Germinal center (tissue), 1 donor: ENCODE measurements around the gene GIPC1.
A peak's percentile ranks its signal among the peaks of the same experiment; 100 is the strongest.

Source experiments
- DNase-seq: peaks from one replicate; pipeline ENCODE4 v3.0.0; 2012; ENCODE audit warnings: mixed read lengths, low spot score

The GIPC1 gene

DNA sequence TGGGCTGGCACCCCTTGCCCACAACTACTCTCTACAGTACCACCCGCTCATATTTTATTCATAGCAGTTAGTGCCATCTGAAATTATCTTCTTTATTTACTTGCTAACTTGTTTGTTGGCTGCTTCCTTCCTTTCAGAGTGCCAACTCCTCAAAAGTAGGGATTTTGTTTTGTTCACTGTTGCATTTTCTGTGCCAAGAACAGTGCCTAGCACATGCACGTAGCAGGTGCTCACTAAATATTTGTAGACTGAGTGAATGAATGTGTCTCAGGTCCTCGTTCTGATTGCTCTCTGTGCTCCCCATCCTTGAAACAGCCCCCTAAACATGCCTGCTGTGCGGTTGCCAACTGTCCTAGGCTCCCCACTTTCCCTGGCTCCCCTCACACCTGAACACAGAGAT lies 1.5 kb downstream of the GIPC1 start:
- DNase-seq: no peak

DNA sequence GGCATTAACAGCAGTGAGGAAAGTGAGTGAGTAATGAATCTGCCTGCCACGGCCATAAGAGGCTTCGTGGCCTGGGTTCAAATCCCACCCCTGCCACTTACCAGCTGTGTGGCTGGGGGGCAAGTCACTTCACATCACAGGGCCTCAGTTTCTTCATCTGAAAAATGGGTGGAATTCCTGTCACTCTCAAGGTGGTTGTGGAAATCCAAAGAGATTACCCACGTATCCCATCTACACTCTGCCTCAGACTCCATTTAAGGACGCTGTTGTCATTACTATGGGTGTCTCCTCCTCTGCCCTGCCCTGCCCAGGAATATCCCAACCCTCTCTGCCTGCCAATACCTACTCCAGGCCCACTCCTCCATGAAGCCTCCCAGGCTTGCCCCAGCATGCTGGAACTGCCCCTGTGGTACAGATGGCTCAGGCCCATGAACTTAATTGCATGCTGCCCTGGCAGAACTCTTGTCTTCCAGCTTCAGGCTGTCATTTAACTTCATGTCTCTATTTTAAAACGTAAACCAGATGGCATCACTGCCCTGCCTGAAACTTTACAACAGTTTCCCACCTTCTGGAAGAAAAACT lies 3.1 kb downstream of the GIPC1 start:
- no peak for DNase-seq

DNA sequence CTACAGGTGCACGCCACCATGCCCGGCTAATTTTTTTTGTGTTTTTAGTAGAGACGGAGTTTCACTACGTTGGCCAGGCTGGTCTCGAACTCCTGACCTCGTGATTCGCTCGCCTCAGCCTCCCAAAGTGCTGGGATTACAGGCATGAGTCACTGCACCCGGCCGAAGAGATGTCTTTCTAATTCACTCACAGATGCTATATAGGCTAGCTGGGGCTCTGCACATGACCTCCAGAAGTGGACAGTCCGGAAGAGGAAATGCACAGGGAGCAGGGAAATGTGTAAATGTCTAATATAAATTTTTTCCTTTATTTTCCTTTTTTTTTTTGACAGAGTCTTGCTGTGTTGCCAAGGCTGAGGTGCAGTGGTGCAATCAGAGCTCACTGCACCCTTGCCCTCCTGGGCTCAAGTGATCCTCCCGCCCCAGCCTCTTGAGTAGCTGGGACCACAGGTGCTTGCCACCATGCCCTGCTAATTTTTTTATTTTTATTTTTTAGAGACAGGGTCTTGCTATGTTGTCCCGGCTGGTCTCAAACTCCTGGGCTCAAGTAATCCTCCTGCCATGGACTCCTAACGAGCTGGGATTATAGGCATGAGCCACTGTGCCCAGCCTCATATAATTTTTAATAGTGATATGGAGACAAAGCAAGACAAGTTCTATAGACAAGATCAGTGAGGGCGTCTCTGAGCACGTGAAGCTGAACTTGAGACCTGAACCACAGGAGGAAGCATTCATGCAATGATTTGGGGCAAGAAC lies 8.4 kb downstream of the GIPC1 start:
- DNase-seq: no peak

DNA sequence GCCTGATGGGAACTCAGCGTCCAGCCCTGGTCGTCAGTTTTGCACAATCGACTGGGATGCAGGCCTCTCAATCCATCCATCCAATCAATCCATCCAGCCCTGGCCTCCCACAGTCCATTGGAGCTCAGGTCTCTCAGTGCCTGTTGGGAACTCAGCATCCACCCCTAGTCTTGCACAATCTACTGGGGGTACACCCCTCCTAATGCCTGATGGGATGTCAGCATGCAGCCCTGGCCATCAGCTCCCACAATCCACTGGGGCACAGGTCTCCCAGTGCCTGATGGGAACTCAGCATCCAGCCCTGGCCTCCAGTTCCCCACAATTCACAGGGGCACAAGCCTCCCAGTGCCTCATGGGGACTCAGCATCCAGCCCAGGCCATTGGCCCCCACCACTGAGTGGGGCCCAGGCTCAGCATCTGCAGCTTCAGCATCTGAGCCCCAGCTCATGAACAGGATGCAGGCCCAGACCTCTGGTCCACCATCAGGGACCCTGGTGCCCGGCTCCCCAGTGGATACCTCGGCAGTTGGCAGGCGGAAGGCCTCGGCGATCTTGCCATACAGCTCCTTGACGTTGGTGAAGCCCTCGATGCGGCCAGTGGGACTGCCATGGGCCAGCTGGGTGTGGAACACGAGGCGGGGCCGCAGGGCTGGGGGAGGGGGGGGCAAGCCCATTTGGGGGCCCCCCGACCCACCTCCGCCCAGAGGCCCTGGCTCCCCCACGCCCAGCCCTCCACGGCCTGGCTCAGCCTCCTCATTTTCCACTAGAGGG lies 13.6 kb downstream of the GIPC1 start:
- no peak for DNase-seq

DNA sequence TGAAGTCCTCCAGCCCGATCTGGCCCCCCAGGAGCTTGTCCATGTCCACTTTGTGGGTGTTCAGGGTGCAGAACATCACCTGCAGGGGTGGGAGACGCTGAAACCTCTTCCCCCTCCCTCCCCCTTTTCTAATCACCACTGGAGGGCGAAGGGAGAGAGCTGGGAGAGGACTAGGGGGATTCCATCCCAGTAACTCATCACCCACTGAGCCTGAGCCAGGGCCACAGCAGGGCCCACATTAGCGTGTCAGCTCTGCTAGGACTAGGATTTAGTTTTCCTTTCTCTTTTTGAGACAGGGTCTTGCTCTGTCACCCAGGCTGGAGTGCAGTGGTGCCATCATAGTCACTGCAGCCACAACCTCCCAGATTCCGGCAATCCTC lies 15.2 kb downstream of the GIPC1 start:
- DNase-seq: no peak

DNA sequence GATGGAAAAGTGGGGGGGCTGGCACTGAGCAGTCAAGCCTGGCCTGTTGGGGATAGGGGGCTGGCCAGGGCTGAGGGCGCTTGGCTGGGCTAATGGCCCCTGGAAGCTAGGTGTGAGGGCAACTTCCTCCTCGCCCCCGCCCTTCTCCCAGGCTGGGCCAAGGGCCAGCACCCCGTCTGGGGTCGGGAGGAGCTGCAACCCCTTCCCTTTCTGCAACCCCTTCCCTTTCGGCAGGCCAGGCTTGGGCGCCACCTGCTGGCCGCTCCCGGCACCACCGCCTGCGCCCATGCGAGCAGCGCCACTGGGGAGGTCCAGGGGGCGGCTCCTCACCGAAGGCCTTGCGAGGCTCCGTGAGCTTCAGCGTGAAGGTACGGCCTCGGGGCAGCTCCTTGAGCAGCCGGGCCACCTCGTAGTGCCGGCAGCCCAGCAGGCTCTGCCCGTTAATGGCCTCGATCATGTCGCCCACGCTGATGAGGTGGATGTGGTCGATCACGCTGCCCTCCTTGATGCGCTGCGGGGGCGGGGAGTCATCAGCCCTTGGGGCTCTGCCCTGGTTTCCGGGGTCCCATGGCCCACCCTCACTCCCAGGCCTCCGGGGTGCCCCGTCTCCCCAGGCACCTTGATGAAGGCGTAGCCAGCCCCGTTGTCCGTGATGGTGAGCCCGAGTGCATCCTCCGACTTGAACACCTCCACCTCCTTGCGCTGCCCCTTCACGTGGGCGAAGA lies 15.8 kb downstream of the GIPC1 start:
- peak; percentile 82 for DNase-seq

DNA sequence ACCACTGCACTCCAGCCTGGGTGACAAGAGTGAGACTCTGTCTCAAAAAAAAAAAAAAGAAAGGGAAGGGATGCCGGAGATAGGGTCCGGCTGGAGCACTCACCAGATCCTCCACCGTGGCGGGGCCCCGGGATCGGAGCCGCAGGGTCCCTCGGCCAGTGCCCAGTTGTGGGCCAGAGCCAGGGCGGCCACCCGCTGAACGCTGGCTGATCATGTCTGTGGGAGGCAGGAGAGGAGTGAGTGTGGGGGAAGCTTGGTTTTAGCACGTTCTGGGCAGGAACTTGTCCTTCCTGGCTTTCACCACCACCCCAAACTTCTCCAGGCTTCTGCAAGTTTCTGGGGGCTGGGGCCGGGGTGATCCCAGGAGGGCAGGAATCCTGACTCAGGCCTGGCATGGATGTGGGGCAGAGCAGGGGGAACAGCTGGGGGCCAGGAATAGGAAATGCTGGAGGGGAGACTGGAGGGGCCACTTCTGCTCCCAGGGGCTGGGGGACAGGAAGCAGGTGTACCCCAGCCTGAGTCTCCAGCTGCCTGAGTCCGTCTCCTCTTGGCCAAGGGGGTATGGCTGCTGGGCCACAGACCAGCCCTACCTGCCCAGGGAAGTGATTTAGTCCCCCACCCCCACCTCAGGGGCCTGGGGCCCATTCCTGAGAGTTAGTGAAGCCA lies 16.5 kb downstream of the GIPC1 start:
- no peak for DNase-seq

DNA sequence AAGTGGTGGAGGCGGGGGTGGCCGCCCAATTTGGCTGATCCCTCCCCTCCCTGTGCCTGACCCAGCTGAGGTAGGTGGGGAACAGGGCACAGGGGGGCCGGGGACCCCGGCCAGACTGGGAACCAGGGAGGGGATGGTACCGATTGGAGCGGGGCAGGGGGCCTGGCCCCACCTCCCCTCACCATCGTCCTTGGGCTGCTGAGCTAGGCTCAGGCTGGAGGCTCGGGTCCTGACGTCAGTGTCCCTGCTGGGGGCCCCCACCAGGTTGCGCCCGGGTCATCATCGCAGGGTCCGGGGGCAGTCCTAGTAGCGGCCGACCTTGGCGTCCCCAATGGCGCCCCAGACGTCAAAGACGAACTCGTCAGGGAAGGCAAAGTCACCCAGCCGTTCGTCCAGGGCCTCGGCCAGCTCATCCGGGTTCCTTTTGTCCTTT lies 17.8 kb downstream of the GIPC1 start:
- no peak for DNase-seq

DNA sequence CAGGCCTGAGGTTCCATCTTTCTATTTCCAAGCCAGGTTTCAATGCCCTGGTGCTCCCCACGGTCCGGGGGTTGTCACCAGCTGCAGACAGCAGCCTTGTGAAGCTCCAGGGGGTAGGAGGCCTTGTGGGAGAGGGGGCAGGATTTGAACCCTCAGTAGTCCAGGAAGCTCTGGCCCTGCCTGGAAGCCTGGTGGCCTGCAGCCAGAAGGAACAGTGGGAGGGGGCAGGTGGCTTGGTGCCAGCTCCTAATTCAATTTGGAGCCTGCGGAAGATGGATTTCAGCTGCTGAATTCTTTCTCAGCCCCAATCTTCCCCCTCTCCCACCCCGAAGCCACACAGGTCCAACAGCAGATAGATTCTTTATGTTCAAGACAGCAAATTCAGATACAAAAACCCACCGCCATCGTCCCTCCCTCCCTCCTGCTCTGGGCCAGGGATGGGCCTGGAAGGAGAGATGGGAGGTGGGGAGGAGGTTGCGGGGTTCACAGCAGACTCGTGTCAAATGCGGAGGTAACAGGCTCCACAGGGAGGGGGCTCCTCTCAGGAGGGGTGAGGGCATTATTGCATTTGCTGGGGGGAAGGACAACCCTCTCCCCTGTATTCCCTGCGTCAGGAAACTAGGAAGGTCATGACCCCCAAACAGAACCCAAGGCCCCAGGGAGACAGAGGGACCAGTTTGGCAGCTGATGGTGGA lies 18.4 kb downstream of the GIPC1 start:
- no peak for DNase-seq

DNA sequence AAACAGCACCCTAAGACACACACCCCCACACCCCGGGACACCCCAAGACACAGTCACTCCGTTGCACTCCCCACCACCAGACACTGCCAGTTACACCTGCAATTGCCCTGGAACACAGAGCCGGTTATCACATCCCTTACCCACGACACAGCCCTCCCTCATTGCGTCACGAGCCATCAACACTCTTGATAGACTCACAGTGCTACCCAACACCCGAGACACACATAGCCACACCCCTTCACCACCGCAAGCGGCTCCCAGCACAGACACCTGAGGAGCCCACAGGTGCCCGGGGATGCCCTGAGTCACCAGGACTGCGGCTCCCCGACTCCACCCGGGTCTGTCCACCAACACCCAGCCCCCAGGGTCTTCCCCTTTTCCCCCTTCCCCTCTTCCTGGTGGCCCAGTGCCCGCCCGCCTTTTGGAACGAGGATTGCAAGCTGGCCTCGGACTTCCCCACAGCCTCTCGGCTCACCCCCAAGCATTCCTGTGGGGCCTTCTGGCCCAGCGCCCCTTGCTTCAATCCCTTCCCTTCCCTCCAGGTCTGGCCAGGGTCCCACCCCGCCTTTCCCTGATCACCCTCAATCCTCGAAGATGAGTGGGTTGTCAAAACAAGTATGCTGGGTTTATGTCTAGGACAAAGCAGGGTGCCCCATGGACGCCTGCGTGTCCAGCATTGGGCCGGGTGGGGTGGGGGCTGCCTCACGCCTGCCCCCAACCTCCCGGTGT lies 19.1 kb downstream of the GIPC1 start:
- DNase-seq: no peak

DNA sequence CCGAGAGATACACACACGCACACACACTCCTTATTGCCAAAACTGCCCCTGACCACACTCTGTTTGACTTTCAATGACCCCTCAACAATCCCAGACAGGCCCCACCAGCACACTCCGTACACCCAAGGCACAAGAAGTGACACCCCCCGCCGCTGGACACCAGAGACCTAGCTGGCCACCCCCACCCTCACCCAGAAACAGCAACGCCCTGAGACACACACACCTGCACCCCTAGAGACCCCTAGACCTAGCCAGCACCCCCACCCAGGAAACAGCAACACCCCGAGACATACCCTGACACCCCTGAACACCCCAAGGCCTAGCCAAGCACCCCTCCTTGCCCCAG lies 19.6 kb downstream of the GIPC1 start:
- no peak for DNase-seq

DNA sequence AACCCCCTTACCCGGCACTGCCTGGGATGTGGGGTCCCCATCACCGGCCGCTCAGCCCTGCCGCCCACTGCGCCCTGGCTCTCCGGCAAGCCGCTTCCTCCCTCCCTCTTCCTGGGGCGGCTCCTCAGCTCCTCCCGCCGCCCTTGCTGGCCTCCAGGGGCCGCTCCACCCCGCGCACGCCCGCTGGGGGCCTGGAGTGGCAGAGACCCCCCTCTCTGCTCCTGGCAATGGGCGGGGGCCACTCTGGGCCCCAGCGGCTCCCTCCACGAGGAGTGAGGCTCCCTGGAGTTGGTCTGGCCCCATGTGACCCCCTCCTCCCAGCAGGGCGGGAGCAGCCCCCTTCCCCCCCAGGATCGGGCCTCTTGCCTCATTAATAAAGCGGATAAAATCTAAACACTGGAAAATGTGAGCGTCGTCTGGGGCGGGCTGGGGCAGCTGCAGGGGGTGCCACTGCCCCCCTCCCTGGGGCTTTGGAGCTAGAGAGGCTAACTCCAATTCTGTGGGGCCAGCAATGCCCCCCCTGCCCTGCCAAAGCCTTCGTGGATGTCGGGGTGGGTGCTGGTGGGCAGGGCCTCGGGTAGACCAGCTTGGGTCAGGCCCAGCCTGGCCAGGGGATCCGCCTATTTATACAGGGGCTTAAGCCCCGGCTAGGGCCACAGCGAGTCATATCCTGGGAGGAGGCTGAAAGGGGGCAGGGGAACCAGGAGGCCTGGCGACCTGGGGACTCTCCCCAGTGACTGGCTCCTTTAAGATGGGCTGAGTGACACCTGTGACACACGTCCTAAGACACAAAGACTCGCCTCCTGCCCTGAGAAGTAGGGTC lies 20.5 kb downstream of the GIPC1 start, which contains the start of gene PTGER1:
TSS of gene PTGER1 (minus strand) at position 104 of the 823 bp plus-strand sequence. CDS start 1,034 bp downstream, outside the sequence.
- no peak for DNase-seq

DNA sequence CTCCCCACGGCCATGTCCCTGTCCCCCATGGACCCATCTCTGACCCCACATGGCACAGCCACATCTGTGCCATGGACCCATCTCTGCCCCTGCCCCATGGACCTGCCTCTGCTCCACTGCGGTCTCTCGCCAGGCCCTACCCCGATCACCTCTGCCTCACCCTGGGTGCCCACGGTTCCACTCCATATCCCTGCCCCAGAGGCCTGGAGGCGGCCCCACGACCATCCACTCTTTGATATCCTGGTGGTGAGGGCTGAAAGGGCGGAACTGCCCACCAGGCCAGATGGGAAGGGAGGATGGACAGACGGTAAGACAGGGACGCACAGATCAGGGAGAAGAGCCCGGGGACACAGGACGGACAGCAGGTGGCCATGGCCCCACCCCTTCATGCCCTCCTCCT lies 21.1 kb downstream of the GIPC1 start:
- DNase-seq: no peak

DNA sequence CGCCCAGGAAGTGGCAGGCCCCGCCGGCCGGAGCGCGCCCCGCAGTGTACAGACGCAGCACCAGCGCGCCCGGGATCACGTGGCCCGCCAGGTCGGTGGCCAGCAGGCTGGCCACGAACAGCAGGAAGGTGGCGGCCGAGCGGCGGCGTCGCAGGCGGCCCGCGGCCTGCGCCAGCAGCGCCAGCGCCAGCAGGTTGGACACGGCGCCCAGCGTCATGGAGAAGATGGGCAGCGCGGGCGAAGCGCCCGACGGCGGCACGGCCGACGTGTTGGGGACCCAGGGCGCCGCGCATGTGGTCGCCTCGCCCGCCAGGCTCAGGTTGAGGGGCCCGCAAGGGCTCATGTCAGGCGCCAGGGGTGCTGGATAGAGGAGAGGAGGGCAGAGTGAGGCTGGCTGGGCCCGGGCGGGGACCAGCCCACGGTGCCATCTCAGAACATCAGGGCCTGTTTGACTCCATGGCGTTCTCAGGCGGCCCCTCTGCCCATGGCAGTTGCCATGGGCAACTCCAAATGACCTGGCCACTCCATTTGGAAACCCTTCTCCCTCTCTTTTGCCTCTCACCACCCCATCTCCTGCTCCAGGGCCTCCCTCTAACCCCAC lies 21.8 kb downstream of the GIPC1 start:
- DNase-seq: no peak

DNA sequence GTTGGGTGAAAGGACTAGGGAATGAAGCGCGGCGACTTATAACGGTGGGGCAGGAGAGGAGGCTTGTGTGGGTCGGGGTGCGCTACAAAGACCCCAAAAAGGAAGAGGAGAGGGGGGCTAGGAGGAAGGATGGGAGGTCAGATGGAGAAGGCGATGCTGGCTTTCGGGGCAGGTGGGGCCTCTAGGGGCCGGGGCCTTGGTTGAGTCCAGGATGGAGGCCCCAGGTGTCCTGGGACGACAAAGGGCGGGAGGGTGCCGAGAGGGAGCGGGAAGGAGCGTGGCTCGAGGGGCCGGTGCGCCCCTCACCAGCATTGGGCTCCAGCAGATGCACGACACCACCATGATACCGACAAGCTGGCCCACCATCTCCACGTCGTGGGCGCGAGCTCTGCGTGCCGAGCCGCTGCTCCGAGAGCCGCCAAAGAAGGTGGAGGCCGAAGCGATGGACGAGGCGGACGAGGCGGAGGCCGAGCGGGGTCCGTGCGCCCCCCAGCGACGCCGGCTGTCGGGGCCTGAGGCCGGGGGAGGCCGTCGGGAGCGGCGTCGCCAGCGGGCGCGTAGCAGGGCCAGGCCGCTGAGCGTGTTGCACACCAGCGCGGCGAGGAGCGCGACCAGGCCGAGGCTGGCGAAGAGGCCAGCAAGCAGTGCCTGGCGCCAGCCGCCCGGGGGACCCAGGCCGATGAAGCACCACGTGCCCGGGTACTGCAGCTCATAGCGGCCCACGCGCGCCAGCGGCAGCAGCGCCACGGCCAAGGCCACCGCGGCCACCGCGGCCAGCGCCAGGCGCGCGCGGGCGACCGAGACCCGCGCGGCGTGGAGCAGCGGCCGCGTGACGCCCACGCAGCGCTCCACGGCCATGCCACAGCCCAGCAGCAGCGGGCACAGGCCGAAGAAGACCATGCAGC lies 22.6 kb downstream of the GIPC1 start:
- no peak for DNase-seq

DNA sequence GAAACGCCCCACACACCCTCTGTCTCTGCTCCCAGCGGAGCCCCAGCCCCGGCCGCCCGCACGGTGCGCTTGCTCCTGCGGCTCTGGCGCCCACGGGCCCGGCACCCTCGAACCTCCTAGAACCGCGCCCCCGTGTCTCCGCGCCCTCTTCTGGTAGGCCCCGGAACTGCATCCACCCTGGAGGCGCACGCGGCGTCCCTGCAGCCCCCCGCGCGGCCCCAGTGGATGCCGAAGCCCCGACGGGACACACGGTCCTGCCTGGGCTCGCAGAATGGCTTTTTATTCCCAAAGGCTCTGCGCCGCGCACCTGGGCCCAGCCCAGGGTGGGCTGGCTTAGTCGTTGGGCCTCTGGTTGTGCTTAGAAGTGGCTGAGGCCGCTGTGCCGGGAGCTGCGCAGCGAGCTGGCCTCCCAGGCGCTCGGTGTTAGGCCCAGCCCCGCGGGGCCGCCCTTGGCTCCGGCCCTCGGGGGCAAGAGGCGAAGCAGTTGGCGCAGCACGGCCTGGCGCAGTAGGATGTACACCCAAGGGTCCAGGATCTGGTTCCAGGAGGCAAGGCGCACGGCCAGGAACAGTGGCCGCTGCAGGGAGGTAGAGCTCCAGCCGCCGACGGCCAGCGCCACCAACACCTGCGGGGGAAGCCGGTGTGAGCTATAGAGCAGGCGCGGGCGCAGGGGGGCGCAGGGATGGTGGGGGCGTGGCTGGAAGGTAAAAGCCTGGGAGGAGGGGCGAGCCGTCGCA lies 23.6 kb downstream of the GIPC1 start:
- peak; percentile 91 for DNase-seq

DNA sequence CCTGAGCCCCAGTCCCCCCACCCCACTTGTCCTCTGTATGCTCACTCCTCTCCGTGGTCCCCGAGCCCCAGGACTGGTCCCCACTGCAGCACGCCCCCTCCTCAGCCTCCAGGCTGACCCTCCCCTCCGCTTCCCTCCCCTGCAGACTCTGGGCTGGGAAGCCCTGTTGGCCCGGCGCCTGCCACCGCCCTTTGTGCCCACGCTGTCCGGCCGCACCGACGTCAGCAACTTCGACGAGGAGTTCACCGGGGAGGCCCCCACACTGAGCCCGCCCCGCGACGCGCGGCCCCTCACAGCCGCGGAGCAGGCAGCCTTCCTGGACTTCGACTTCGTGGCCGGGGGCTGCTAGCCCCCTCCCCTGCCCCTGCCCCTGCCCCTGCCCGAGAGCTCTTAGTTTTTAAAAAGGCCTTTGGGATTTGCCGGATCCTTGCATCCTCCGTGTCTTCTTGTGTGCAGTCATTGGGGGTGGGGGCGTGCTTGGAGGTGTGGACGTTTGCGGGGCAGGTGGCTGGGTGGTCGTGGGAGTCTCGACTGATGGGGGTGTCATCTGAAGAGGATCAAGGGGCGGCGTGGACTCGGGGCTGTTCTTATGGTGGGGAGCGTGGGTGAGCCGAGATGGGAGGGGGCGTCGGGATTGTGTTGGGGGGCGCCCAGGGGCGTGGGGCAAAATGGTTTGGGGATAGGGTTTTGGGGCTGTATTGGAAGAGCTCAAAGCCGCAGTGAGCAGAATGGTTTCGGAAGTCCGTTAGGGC lies 24.3 kb downstream of the GIPC1 start:
- DNase-seq: no peak
